SU-DHL-6 (cell line): ENCODE measurements around the gene SGK1.

Experiments
- CTCF ChIP-seq: fragments of 200-600 bp; sonication (generic); IDR thresholded peaks from one replicate; pipeline ENCODE4 v1.5.1; 2017; ENCODE audit warnings: antibody characterized with exemption, mild to moderate bottlenecking, low read length, moderate library complexity; ENCODE audit not compliant: insufficient read depth, poor library complexity, severe bottlenecking
- EZH2phosphoT487 ChIP-seq: fragments of 200-600 bp; sonication (generic), shearing (Covaris generic); conservative IDR thresholded peaks from 2 replicates; pipeline ENCODE4 v1.6.1; 2018; ENCODE audit warnings: mild to moderate bottlenecking, antibody characterized with exemption, low read length, moderate library complexity, mixed read lengths

GRCh38 chr6:134245041-134245440 lies 72.9 kb downstream of the SGK1 start:
- no peak for TF ChIP-seq CTCF
- no peak for TF ChIP-seq EZH2phosphoT487
